HepG2 (cell line): Measurements from ENCODE around the gene SLC25A25. TPM values are rescaled to one million over a fixed set of nuclear protein-coding genes. Genes with fewer than 3 reads are reported as not detected.

Source experiments
- ATAC-seq: fragments of 200-7000 bp; cut with Tn5 transposase; 3 replicates; pipeline ENCODE4 v1.9.1; 2020; ENCODE audit warnings: mild to moderate bottlenecking, moderate library complexity
- BruUV-seq: library from RNA; stranded (reverse); fragments of 400-500 nt; replicated peaks from 2 replicates; lab custom pipeline; 2021; lab: Mats Ljungman, UMichigan
- CTCF ChIA-PET: fragments of 300-600 bp; formaldehyde crosslinking; extraction: SDS; loops from one replicate; lab custom pipeline; 2021; ENCODE audit warnings: low total read pairs, inconsistent platforms, low intra/inter-chr PET ratio; lab: Yijun Ruan, JAX
- POLR2A ChIA-PET: fragments of 350-600 bp; sonication (Branson Sonifier 250); formaldehyde crosslinking; loops from one replicate; lab custom pipeline; 2020; ENCODE audit warnings: antibody characterized with exemption, inconsistent platforms; lab: Yijun Ruan, JAX
- DNase-seq: peaks from one replicate; pipeline ENCODE4 v3.0.0-alpha.2; 2015; ENCODE audit warnings: low spot score
- FAIRE-seq: peaks from 3 replicates; lab custom pipeline; 2011; peaks lifted over from hg19 to GRCh38; lab: Jason Lieb, UNC
- H2AFZ ChIP-seq: one replicate; pipeline ENCODE4 v1.6.1; 2011; ENCODE audit warnings: low read length, inconsistent platforms
- H3K27ac ChIP-seq: fragments of 300-600 bp; 3 replicates; pipeline ENCODE4 v1.8.0; 2011; ENCODE audit warnings: mixed run types, mild to moderate bottlenecking, mixed read lengths, low read length, inconsistent platforms; ENCODE audit not compliant: insufficient read depth; ENCODE audit errors: extremely low read length
- H3K27me3 ChIP-seq, 2 experiments: fragments of 200-600 bp in 1 of 2; 2 replicates in 1 of 2; 3 replicates in 1 of 2; pipeline versions ENCODE4 v1.6.0 to v1.8.0; 2011; ENCODE audit warnings: low read length in 2 of 2, mild to moderate bottlenecking in 2 of 2, moderate library complexity in 2 of 2, inconsistent platforms in 1 of 2; ENCODE audit not compliant: insufficient read depth in 2 of 2, control insufficient read depth in 1 of 2
- H3K36me3 ChIP-seq, 2 experiments: fragments of 200-600 bp in 1 of 2; replicated peaks in 1 of 2; 2 replicates in 1 of 2; 3 replicates in 1 of 2; pipeline versions ENCODE4 v1.5.1 to v1.8.0; 2011; ENCODE audit warnings: low read length in 2 of 2, inconsistent platforms in 1 of 2; ENCODE audit not compliant: insufficient read depth in 2 of 2, control insufficient read depth in 1 of 2
- H3K4me1 ChIP-seq: 2 replicates; pipeline ENCODE4 v1.5.1; 2012; ENCODE audit warnings: low read length, inconsistent platforms; ENCODE audit not compliant: insufficient read depth
- H3K4me2 ChIP-seq: 2 replicates; pipeline ENCODE4 v1.6.0; 2011; ENCODE audit warnings: low read depth, low read length, inconsistent platforms
- H3K4me3 ChIP-seq, 3 experiments: fragments of 200-600 bp in 1 of 3; sonication (generic), shearing (Covaris generic) in 1 of 3; replicated peaks in 1 of 3; 2 replicates each; pipeline ENCODE4 v1.5.1; 2011 to 2016; ENCODE audit warnings: low read length in 3 of 3, inconsistent platforms in 2 of 3, low read depth in 2 of 3, mild to moderate bottlenecking in 2 of 3, control low read depth in 1 of 3, mixed read lengths in 1 of 3; ENCODE audit not compliant: insufficient read depth in 1 of 3
- H3K79me2 ChIP-seq: one replicate; pipeline ENCODE4 v1.6.1; 2011; ENCODE audit warnings: low read length, inconsistent platforms; ENCODE audit not compliant: insufficient read depth
- H3K9ac ChIP-seq: 2 replicates; pipeline ENCODE4 v1.6.0; 2011; ENCODE audit warnings: mild to moderate bottlenecking, low read depth, low read length, inconsistent platforms; ENCODE audit not compliant: insufficient read depth
- H3K9me3 ChIP-seq: 2 replicates; pipeline ENCODE4 v1.5.1; 2012; ENCODE audit warnings: mild to moderate bottlenecking, low read length
- H4K20me1 ChIP-seq: 2 replicates; pipeline ENCODE4 v1.6.0; 2011; ENCODE audit warnings: inconsistent platforms, mild to moderate bottlenecking, low read length, moderate library complexity; ENCODE audit not compliant: insufficient read depth
- MAFF ChIP-seq: IDR thresholded peaks from 2 replicates; pipeline ENCODE4 v1.6.1; 2011; ENCODE audit warnings: low read depth, low read length, improper control_type of control experiment
- MAFK ChIP-seq, 2 experiments: IDR thresholded peaks in 1 of 2; conservative IDR thresholded peaks in 1 of 2; 2 replicates each; pipeline ENCODE4 v1.6.1; 2011; ENCODE audit warnings: improper control_type of control experiment in 2 of 2, low read length in 2 of 2
- ZNF333 ChIP-seq: sonication (generic); formaldehyde crosslinking; IDR thresholded peaks from 2 replicates; pipeline ENCODE4 v1.4.0; 2020; ENCODE audit warnings: mild to moderate bottlenecking, missing genetic modification reagents, borderline replicate concordance
- WGBS: methylation state at CpG from one replicate; pipeline ENCODE4 v1.1.6; 2017; ENCODE audit warnings: low lambda C conversion rate; 5-methylcytosine and 5-hydroxymethylcytosine counted together
- in situ Hi-C: cut with HindIII; loops from 2 replicates; pipeline ENCODE4 v1.10.0; 2017; ENCODE audit warnings: low pct_unique_long_range_greater_than_20kb; ENCODE audit not compliant: extremely low pct_ligation_motif_present
- intact Hi-C: fragments of 100-400 bp; cut with micrococcal nuclease; formaldehyde crosslinking; loops from one replicate; pipeline ENCODE4 v1.10.0; 2022; ENCODE audit not compliant: unreplicated experiment
- polyA plus RNA-seq, 8 experiments: library from polyadenylated mRNA; depleted of rRNA in 3 of 8; stranded (reverse) in 7 of 8; unstranded in 1 of 8; fragments of >200 nt; fragmentation: Illumina TruSeq in 4 of 8; extraction: Trizol in 4 of 8; gene quantifications; 2 replicates each; pipeline versions ENCODE4 v1.2.1 to v1.2.3, GENCODE V29; 2011 to 2016; ENCODE audit warnings: low read depth in 4 of 8, missing spikeins in 1 of 8, mixed read lengths in 1 of 8; ENCODE audit not compliant: insufficient read depth in 1 of 8
- total RNA-seq, 5 experiments: library from RNA; depleted of rRNA; stranded (reverse); fragments of >200 nt; fragmentation: Illumina TruSeq; extraction: Trizol; gene quantifications; 2 replicates each; pipeline ENCODE4 v1.2.3, GENCODE V29; 2016; ENCODE audit warnings: low read depth in 1 of 5
- TF ChIP-seq, protein P1 (sequence below): sonication (generic); IDR thresholded peaks from 2 replicates; pipeline ENCODE4 v1.6.1; 2016; ENCODE audit warnings: low read depth, borderline replicate concordance
- TF ChIP-seq, protein P2 (sequence below): sonication (generic); formaldehyde crosslinking; IDR thresholded peaks from 2 replicates; pipeline ENCODE4 v1.4.0; 2020; ENCODE audit warnings: missing genetic modification reagents, borderline replicate concordance

Gene SLC25A25
- total and polyA plus RNA-seq, 2 of the 13 experiments (the other 11 are each of a cell fraction or from before 2014, with no cell fraction given) = 10.5 to 24.8 TPM

DNA sequence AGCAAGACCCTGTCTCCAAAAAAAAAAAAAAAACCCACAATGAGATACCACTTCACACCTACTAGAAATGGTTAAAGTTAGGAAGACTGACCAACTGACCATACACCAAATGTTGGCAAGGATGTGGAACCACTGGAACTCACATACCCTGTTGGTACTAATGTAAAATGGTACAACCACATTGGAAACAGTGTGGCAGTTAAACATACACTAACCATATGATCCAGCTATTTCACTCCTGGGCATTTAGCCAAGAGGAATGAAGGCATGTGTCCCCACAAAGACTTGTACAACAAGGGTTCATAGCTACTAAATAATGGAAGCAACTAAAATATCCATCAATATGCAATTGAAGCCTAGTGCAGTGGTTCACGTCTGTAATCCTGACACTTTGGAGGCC lies 22.2 kb upstream of the SLC25A25 start:
- Histone ChIP-seq H3K9ac (no peak overlapping the region), H2AFZ (no peak overlapping the region), H3K4me1 (peaks cover 71% of the 10 kb centered on the region), H3K9me3 (no peaks in the 10 kb centered on the region), H4K20me1 (no peaks in the 10 kb centered on the region), H3K4me2 (no peak overlapping the region), H3K36me3 (no peaks in the 10 kb centered on the region), H3K27me3 (peaks cover 2 to 3% of the 10 kb centered on the region in 2 experiments; a peak in 1 of 5 replicates), H3K79me2 (no peaks in the 10 kb centered on the region), H3K27ac (no peak overlapping the region), H3K4me3 (no peak overlapping the region)
- ATAC-seq (no peak), FAIRE-seq (no peak), DNase-seq (no peak)
- TF ChIP-seq, protein P1, sequence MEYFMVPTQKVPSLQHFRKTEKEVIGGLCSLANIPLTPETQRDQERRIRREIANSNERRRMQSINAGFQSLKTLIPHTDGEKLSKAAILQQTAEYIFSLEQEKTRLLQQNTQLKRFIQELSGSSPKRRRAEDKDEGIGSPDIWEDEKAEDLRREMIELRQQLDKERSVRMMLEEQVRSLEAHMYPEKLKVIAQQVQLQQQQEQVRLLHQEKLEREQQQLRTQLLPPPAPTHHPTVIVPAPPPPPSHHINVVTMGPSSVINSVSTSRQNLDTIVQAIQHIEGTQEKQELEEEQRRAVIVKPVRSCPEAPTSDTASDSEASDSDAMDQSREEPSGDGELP = 0 out of 2 replicates have a peak, but pooled peaks have one; percentile 14
- TF ChIP-seq, protein P2, sequence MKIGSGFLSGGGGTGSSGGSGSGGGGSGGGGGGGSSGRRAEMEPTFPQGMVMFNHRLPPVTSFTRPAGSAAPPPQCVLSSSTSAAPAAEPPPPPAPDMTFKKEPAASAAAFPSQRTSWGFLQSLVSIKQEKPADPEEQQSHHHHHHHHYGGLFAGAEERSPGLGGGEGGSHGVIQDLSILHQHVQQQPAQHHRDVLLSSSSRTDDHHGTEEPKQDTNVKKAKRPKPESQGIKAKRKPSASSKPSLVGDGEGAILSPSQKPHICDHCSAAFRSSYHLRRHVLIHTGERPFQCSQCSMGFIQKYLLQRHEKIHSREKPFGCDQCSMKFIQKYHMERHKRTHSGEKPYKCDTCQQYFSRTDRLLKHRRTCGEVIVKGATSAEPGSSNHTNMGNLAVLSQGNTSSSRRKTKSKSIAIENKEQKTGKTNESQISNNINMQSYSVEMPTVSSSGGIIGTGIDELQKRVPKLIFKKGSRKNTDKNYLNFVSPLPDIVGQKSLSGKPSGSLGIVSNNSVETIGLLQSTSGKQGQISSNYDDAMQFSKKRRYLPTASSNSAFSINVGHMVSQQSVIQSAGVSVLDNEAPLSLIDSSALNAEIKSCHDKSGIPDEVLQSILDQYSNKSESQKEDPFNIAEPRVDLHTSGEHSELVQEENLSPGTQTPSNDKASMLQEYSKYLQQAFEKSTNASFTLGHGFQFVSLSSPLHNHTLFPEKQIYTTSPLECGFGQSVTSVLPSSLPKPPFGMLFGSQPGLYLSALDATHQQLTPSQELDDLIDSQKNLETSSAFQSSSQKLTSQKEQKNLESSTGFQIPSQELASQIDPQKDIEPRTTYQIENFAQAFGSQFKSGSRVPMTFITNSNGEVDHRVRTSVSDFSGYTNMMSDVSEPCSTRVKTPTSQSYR (CRISPR knock-in tag) = no peak
- POLR2A ChIA-PET = interaction anchor here (0.7 kb wide), 1 partner anchor 52 kb away, joined by 3 read pairs; no protein-coding TSS in a partner anchor
- 30% methylated on average over 1 of the region's 1 CpG for WGBS
- in situ Hi-C loops = no loop called here
- intact Hi-C loops = no loop called here
- CTCF ChIA-PET = no interaction called here
- no TSS peak for BruUV-seq

DNA sequence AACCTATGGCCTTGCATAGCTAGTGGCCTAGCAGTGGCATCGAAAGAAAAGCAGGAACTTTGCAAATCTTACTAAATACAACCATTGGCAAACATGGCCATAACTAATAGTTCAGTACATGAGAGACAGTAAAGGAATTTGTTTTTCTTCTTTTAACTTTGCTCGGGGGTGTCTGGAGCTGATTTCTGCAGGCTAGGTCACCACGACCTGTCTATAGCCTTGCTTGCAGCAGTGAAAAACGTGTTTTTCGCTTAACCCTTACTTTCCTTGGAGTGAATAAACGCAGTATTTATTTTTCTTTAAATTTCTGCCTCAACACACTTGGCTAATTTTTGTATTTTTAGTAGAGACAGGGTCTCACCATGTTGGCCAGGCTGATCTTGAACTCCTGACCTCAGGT lies 20.8 kb upstream of the SLC25A25 start:
- H3K27me3 ChIP-seq = peaks cover 0 to under 1% of the 10 kb centered on the region in 2 experiments; a peak in 1 of 5 replicates
- DNase-seq (no peak), FAIRE-seq (no peak), ATAC-seq (no peak)
- H4K20me1 ChIP-seq = no peaks in the 10 kb centered on the region
- no peak overlapping the region for H2AFZ ChIP-seq
- no peak overlapping the region for H3K27ac ChIP-seq
- no peaks in the 10 kb centered on the region for H3K79me2 ChIP-seq
- intact Hi-C loops = no loop called here
- in situ Hi-C loops = no loop called here
- no TSS peak for BruUV-seq
- CTCF ChIA-PET = no interaction called here
- H3K36me3 ChIP-seq = no peaks in the 10 kb centered on the region
- WGBS = 7% methylated on average over 6 of the region's 6 CpGs
- H3K9ac ChIP-seq = no peak overlapping the region
- no peaks in the 10 kb centered on the region for H3K9me3 ChIP-seq
- POLR2A ChIA-PET = interaction anchor here (1.0 kb wide), 1 partner anchor 20 kb away, joined by 4 read pairs; the partner anchor contains the start of gene NAIF1
- H3K4me1 ChIP-seq = peaks cover 83% of the 10 kb centered on the region
- no peak overlapping the region; the same call in 1 of the 2 replicates for H3K4me2 ChIP-seq
- TF ChIP-seq MAFK (conservative IDR thresholded peaks at IDR 0.05 in 1 of 2, IDR thresholded peaks at IDR 0.05 in 1 of 2; ENCODE audit: low read length in 2 of 2) (peak in 1 of 2 experiments; percentile 53; a peak in 1 of 4 replicates), ZNF333 (CRISPR knock-in tag) (no peak), MAFF (peak; percentile 33; the same call in 1 of the 2 replicates)
- no peak overlapping the region for H3K4me3 ChIP-seq
